Gastroesophageal sphincter (tissue), 3 donors: ENCODE data around the gene TRIM15.

Source experiments
- CTCF ChIP-seq, 4 experiments: fragments of 200-600 bp in 2 of 4; fragments of 450-650 bp in 2 of 4; sonication (generic) in 1 of 4; IDR thresholded peaks; one replicate each; pipeline ENCODE4 v1.5.1; 2017 to 2019; ENCODE audit warnings: antibody characterized with exemption in 4 of 4, mild to moderate bottlenecking in 2 of 4, moderate library complexity in 2 of 4
- POLR2A ChIP-seq, 2 donors: fragments of 450-650 bp; IDR thresholded peaks; one replicate each; pipeline ENCODE4 v1.6.1; 2017; ENCODE audit warnings: antibody characterized with exemption in 2 of 2, mild to moderate bottlenecking in 2 of 2, moderate library complexity in 1 of 2
- POLR2AphosphoS5 ChIP-seq: sonication (generic); formaldehyde crosslinking; IDR thresholded peaks from one replicate; pipeline ENCODE4 v1.6.1; 2017; ENCODE audit warnings: antibody characterized with exemption

- TF ChIP-seq POLR2AphosphoS5 (no peak), CTCF (IDR thresholded peaks at IDR 0.05) (no peak), POLR2A (IDR thresholded peaks at IDR 0.05) (no peak)
These were observed 21.2 kb downstream of the TRIM15 start for GRCh38 chr6:30184417-30185031.
